GM21619 (cell line): ENCODE data around the gene UBE4A.

Experiments
- ATAC-seq: cut with Tn5 transposase; IDR thresholded peaks from one replicate; pipeline ENCODE4 v1.9.1; 2021; ENCODE audit not compliant: unreplicated experiment

Gene UBE4A, protein sequence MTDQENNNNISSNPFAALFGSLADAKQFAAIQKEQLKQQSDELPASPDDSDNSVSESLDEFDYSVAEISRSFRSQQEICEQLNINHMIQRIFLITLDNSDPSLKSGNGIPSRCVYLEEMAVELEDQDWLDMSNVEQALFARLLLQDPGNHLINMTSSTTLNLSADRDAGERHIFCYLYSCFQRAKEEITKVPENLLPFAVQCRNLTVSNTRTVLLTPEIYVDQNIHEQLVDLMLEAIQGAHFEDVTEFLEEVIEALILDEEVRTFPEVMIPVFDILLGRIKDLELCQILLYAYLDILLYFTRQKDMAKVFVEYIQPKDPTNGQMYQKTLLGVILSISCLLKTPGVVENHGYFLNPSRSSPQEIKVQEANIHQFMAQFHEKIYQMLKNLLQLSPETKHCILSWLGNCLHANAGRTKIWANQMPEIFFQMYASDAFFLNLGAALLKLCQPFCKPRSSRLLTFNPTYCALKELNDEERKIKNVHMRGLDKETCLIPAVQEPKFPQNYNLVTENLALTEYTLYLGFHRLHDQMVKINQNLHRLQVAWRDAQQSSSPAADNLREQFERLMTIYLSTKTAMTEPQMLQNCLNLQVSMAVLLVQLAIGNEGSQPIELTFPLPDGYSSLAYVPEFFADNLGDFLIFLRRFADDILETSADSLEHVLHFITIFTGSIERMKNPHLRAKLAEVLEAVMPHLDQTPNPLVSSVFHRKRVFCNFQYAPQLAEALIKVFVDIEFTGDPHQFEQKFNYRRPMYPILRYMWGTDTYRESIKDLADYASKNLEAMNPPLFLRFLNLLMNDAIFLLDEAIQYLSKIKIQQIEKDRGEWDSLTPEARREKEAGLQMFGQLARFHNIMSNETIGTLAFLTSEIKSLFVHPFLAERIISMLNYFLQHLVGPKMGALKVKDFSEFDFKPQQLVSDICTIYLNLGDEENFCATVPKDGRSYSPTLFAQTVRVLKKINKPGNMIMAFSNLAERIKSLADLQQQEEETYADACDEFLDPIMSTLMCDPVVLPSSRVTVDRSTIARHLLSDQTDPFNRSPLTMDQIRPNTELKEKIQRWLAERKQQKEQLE

DNA sequence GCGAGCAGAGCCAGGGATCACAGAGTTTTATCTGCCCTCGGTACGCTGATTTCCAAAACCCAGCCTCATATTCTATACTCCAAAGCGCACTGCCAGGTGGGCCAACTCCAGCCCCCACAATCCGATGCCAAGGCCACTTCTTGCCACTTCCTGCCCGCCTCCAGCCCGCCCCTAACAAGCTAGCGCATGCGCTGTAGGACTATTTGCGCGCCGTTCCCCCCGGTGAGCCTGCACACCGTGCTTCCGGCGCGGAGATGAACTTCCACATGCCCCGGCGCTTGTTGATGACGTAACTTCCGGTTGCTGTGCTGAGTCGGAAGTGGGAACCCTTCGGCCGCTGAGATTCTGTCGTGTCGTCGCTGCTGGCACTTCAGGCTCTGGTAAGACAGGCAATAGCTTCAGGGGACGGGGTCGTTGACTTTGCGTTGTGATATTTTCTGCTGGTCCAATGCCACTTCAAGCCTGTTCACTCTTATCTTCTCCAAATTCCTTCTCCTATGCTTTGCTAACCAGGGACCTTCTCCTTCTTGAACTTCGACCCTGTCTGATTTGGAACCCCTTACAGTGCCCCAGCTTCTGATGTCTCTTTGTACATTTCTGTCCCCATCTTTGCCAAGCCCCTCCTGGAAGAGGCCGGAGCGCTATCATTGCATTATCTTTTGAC is at the start of gene UBE4A:
UBE4A (plus strand) TSS at position 306 of the 664 bp plus-strand sequence. CDS start 5,481 bp downstream, outside the sequence.
- peak; percentile 92 for ATAC-seq

DNA sequence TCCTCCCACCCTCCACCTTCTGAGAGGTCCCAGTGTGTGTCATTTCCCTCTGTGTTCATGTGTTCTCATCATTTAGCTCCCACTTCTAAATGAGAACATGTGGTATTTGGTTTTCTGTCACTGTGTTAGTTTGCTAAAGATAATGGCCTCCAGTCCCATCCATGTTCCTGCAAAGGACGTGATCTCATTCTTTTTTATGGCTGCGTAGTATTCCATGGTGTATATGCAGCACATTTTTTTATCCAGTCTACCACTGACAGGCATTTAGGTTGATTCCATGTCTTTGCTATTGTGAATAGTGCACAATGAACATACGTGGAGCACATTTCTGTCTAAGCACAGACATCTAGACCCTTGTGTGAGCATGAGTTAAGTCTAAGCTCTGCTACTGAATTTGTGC is 49.1 kb upstream of the UBE4A start:
- ATAC-seq = no peak

DNA sequence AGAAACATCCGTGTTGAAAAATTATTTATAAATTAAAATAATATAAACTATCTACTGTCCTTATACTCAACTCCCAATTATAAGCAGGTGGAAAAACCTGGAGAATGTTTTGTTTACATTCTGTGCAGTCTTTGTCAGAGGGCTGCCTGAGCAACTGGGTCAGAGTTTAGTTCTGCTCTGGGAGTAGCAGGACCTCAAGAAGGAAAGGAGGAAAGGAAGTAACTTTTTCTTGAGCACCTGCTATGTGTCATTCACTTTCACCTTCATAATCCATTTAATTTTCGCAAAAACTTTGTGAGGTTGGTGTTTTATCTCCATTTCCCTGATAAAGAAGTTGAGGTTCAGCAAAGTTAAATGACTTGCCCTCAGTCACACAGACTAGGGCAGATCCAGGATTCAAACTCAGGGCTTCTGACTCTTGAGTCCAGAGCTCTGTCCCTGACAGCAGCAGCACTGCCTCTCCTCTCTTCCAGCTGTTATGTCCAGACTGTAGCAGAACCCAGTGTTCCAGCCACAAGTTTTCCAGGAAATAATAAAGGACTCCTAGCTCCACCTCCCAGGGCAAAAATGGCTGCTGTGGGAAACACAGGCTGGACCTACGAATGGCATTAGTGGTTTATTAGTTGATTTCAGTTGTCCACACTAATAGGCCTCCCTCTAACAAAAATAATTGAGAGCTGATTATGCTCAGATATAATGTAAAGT is 48.5 kb upstream of the UBE4A start:
- ATAC-seq = no peak

DNA sequence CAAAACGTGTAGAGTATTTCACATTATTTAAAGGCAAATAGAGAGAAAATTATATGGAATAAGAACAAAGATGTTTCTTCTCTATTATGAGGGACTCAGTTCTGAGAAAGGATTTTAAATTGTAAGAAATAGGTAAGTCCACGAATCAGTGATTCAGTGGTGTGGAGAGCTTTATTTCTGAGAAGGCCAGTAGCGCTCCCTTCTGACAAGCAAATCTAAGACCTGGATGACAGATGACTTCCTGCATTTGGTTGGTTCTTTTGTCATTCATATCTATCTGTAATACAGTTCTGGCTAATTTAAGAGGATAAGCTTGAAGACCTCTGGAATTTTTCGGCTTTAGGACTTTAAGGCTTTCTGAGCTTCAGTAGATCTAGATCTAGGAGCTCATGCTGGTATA is 47.9 kb upstream of the UBE4A start:
- no peak for ATAC-seq

DNA sequence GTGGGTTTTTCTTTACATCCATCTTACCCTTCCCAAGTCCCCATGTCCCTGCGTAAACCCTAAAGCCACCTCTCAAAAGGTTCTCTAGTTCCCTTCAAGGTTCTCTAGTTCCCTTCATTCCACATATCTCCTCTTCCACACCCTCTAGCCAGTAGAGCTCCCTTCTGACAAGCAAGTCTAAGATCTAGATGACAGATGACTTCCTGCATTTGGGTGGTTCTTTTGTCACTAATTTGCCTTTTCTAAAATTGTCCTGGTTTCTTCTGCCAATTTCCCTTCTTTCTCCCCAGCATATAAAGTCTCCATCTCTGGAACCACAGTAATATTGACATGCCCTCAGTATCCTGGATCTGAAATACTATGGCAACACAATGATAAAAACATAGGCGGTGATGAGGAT is 47.1 kb upstream of the UBE4A start:
- no peak for ATAC-seq

DNA sequence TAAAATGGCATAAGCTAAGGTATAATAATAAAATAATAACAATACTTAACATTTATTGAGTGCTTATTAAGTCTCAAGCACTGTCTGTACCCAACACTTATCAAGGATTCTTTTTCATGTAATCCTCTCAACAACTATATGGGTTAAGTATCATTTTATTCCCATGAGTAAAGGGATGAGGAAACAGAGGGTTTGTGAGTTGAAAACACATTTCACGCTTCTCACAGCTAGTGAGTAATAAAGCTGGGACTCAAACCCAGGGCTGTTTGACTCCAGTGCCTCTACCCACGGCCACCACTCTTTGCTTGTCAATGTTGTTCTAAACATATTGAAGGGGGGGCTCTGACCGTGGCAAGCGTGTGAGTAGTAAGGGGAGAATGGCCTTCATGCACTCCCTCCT is 46.2 kb upstream of the UBE4A start:
- no peak for ATAC-seq

DNA sequence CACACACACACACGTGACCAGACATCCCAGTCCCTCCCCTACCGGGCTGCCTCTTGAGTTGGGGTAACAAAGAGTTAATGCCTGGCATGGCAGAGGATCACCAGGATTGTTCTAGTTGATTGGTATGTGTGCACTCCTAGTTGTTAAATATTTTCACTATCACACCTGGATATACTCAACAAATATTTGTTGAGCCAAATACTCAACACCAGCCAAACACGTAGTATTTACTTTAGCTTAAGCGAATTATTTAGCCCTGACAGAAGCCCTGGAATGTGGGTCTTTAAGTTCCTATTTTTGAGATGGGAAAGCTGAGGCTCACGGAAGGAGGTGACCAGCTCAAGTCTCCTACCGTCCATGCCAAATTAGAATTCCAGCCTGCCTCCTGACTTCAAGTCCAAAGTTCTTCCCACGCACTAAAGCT is 44.4 kb upstream of the UBE4A start:
- no peak for ATAC-seq

DNA sequence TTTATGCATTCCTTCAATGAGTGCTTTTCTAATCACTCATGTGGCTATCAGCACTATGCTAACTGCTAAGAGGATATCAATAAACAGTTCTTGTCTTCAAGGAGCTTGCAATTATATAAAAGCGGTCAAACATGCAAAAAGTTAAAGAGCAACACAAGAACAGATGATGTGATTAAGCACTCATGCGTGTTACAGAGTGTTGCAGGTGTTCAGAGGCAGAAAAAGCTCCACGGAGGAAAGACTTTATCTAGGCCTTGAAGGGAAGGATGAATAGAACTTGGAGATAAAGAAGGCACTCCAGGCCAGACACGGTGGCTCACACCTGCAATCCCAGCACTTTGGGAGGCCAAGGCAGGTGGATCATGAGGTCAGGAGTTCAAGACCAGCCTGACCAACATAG is 41.3 kb upstream of the UBE4A start:
- no peak for ATAC-seq

DNA sequence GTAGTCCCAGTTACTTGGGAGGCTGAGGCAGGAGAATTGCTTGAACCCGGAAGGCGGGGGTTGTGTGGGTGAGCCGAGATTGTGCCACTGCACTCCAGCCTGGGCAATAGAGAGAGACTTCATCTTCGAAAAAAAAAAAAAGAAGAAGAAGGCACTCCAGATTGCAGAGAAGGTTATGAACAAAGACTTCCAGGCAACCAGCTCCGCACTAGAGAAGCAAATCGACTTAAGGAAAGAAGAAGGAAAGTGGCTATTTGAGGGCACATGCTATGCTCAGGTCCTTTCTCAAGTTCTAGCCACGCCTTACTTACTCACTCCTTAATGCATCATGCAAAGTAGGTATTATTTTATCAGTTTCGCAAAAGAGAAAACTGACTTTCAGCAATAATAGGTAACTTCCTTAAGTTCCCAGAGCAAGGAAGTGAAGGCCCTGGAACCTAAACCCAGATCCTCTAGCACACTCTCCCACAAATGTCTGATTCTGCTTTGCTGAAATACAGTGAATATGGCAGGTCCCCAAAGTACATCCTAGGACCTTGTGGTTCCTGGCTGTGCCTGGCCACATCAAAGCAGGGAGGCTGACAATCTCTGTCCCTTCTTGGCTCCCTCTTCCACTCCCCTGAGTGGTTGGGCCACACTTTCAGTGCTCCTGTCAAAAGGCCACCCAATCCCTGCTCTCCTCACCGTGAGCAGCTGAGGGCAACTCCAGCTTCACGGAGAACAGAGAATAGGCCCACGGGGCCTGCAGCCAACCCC is 40.6 kb upstream of the UBE4A start:
- no peak for ATAC-seq

DNA sequence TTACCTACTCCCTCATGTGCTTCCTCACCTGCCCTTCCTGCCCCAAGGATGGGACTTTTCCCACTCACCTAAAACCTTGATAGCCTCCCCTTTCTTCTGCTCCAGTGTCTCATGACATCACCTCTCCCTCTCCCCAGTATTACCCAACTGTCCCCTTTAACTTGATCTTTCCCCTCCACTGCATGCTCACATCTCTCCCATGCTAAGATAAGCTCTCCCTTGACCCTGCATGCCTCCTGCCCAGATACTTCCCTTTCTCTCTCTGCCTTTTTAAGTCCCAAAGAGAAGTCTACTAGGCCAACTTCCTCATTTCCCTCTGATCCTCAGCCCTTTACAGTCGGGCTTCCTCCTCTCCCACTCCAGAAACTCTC is 40.1 kb upstream of the UBE4A start:
- ATAC-seq = no peak

DNA sequence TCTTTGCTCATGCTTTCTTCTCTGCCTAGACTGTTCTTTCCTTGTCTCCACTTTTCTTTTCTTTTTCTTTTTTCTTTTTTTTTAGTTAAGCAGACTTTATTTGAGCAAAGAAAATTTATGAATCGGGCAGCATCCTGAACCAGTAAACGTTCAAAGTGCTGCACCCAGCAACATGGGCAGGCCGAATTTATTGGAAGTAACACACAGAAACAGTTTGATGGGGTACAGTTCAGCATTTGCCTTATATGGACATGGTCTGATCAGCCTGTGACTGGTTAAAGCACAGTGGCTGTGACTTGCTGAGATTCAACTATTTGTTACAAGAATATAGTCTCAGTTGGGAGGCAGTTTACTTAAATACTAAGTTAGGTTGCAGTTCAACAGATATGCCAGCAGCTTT is 38.9 kb upstream of the UBE4A start:
- no peak for ATAC-seq

DNA sequence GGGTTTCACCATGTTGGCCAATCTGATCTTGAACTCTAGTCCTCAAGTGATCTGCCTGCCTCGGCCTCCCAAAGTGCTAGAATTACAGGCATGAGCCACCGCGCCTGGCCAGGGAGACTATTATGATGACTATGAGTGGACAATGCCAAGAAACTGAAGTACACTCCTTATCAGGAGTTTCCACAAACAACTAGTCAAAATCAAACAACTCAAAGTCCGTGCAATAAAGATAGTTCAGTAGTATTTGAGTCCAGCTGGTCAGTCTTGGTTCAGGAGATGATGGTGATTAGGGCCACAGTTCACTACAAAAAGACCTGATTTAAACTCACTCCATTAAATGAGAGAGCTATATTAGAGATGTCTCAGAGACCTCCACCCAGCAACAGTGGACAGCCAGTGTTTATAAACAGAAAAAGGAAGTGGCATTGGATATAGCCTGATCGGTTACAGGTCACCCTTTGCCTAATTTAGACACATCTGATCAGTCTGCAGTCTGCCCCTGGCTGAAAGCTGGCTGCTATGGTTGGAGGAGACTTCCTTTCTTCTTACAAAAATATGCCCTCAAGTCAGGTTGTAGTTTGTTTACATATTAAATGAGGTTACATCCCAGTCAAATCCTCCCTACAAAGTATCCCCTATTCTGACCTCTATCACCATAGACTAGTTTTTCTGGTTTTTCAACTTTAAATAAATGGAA is 37.9 kb upstream of the UBE4A start:
- no peak for ATAC-seq

DNA sequence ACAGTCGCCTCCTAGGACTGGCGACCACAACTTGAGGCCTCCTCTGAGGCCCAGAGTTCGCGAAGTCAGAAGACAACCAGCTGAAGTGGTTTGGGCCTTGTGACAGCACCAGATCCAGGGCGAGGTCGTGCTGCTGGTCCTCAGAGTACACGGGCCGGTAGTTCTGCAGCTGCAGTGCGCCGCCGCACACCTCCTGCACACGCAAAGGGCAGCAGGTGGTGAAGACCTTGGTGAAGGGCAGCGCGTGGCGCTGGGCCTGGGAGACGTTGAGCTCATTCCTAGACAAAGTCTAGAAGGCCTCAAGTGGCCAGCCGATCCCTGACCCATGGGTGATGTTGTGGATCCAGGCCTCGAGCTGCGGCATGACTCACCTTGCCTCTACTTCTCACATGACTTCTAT is 36.7 kb upstream of the UBE4A start:
- ATAC-seq = no peak

DNA sequence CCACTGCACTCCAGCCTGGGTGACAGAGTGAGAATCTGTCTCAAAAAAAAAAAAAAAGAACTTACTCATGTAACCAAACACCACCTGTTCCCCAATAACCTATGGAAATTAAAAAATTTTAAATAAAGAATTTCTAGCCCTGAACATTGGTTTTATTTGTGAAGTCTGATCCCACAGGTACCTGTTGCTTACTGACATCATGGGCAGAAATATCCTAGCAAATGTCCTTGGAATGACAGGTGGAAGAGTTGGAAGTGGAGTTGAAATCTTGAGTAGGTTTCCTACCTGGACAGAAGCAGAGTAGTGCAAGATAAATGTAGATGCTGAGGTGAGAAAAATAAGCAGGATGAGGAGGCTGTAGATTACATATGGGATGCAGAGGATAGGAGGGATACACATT is 34.1 kb upstream of the UBE4A start:
- no peak for ATAC-seq

DNA sequence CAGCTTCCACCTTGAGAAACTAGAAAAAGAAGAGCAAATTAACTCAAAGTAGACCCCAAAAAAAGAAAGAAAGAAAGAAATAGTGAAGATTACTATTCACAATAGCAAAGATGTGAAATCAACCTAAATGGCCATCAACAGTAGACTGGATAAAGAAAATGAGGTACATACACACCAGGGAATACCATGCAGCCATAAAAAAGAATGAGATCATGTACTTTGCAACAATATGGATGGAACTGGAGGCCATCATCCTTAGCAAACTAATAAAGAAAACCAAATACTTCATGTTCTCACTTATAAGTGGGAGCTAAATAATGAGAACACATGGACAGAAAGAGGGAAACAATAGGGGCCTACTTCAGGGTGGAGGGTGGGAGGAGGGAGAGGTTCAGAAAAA is 30.7 kb upstream of the UBE4A start:
- no peak for ATAC-seq

DNA sequence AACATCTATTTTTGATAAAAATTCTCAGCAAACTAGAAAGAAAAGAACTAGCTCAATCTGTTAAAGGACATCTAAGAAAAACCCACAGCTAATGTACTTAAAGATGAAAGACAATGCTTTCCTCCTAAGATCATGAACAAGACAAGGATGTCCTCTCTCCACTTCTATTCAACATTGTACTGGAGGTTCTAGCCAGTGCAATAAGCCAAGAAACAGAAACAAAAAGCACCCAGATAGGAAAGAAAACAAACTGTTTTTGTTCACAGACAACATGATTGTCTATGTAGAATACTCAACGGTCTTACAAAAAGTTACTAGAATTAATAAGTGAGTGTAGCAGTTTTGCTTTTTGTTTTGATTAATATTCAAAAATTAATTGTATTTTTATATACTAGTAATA is 24.7 kb upstream of the UBE4A start:
- no peak for ATAC-seq

DNA sequence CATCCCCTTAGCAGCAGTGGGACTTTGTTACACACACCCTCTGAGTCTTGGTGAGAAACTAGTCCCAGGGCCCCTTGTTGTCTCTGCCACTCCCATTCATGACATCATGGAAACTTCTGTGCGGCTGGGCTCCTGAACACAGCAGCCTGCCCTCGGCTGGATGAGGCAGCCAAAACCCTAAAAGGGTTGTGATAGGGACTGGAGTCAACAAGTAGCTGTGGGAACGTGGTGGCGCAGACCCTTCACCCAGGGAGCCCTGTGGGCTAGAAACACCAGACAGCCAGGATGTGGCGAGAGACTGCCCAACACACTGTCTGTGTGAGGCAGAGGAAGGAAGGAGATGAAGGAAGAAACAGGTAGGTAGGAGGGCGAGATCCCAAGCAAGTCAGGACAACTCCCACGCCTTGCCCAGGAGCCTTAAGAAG is 20.8 kb upstream of the UBE4A start:
- no peak for ATAC-seq

DNA sequence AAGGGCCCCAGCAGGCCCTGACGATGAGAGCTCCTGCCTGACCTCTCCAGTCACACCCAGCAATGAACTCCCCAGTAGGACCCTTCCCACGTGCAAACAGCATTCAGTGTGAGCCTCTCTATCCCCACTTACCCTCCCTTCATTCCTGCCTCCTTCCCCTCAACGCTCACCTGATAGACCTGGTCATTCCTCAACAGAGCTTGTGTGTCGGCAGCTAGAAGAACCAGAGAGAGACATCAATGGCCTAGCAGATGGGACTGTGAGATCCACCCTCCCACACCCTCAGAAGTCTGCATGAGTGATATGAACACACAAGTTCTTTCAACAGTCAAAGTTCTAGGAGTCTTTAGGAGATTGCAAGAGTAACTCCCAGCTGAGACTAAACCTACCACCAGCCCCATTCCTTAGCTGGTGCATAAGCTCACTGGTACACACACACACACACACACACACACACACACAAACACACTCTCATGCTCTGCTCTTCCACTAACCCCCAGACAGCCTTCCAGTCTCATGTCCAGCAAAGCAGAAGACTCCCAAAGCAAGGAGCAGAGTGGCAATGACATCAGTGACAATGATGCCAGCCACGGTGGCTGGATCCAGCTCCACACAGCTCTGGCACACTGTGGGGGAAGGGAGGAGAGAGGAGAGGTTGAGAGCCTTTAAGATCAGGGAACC is 20.0 kb upstream of the UBE4A start:
- ATAC-seq = no peak

DNA sequence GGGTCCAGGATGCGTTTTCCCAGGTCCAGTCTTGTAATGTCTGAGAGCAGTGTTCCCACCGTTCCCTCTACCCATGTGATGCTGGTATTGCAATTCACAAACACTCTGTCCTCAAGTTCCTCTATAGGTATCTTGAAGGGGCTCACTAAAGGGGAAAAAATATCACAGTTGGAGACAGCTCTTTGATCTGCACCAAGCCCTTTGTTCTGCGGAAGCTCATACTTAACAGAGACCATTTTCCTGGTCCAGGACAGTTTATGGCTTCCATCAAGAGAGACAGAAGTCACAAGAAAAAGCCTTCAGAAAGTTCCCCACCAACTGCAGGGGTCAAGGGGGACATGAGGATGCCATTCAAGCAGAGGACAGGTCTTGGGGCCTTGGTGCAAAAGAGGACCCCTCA is 19.0 kb upstream of the UBE4A start:
- ATAC-seq = no peak
